H9 (cell line): Measurements from ENCODE around the gene TTLL4. TPM values are rescaled to one million over a fixed set of nuclear protein-coding genes. Genes with fewer than 3 reads are reported as not detected.

ENCODE experiments used
- DNase-seq: peaks from one replicate; pipeline ENCODE4 v3.0.0-alpha.2; 2017
- H2AFZ ChIP-seq: one replicate; pipeline ENCODE4 v1.6.1; 2013; ENCODE audit warnings: mild to moderate bottlenecking, low read length, control low read depth, moderate library complexity
- H2AK5ac ChIP-seq: 2 replicates; pipeline ENCODE4 v1.6.1; 2013; ENCODE audit warnings: low read length, control low read depth, mixed read lengths; ENCODE audit not compliant: insufficient read length
- H2BK120ac ChIP-seq: one replicate; pipeline ENCODE4 v1.6.1; 2013; ENCODE audit warnings: low read depth, mild to moderate bottlenecking, low read length, control low read depth, inconsistent platforms; ENCODE audit not compliant: poor library complexity, severe bottlenecking
- H2BK12ac ChIP-seq: 2 replicates; pipeline ENCODE4 v1.6.1; 2013; ENCODE audit warnings: low read length, control low read depth, mixed read lengths, low read depth; ENCODE audit not compliant: insufficient read length
- H2BK15ac ChIP-seq: 2 replicates; pipeline ENCODE4 v1.6.1; 2013; ENCODE audit warnings: low read depth, low read length, control low read depth
- H2BK20ac ChIP-seq: one replicate; pipeline ENCODE4 v1.6.1; 2013; ENCODE audit warnings: low read depth, mild to moderate bottlenecking, low read length, control low read depth, inconsistent platforms; ENCODE audit not compliant: poor library complexity, severe bottlenecking
- H2BK5ac ChIP-seq: 2 replicates; pipeline ENCODE4 v1.6.1; 2013; ENCODE audit warnings: low read length, control low read depth, mixed read lengths; ENCODE audit not compliant: insufficient read length
- H3K14ac ChIP-seq: 2 replicates; pipeline ENCODE4 v1.6.1; 2013; ENCODE audit warnings: low read length, control low read depth; ENCODE audit not compliant: insufficient read depth
- H3K18ac ChIP-seq: 2 replicates; pipeline ENCODE4 v1.6.1; 2013; ENCODE audit warnings: low read depth, mild to moderate bottlenecking, mixed read lengths, low read length, control low read depth; ENCODE audit not compliant: insufficient read length
- H3K23ac ChIP-seq: 2 replicates; pipeline ENCODE4 v1.6.1; 2013; ENCODE audit warnings: low read length, control low read depth, mixed read lengths, low read depth; ENCODE audit not compliant: insufficient read length
- H3K23me2 ChIP-seq: 2 replicates; pipeline ENCODE4 v1.6.1; 2013; ENCODE audit warnings: low read depth, mild to moderate bottlenecking, mixed read lengths, low read length, control low read depth; ENCODE audit not compliant: insufficient read length, poor library complexity, severe bottlenecking
- H3K27ac ChIP-seq: 2 replicates; pipeline ENCODE4 v1.5.1; 2013; ENCODE audit warnings: low read length, control low read depth, mixed read lengths, low read depth; ENCODE audit not compliant: insufficient read length
- H3K27me3 ChIP-seq: 2 replicates; pipeline ENCODE4 v1.6.1; 2013; ENCODE audit warnings: low read length, control low read depth, inconsistent platforms; ENCODE audit not compliant: insufficient read depth
- H3K4ac ChIP-seq: 2 replicates; pipeline ENCODE4 v1.6.1; 2013; ENCODE audit warnings: low read depth, mild to moderate bottlenecking, control low read depth, inconsistent platforms, low read length, moderate library complexity
- H3K4me1 ChIP-seq: 2 replicates; pipeline ENCODE4 v1.6.1; 2013; ENCODE audit warnings: low read length, control low read depth, inconsistent platforms; ENCODE audit not compliant: insufficient read depth
- H3K4me2 ChIP-seq: 2 replicates; pipeline ENCODE4 v1.6.1; 2013; ENCODE audit warnings: low read length, control low read depth, mixed read lengths; ENCODE audit not compliant: insufficient read length, insufficient read depth
- H3K56ac ChIP-seq: 2 replicates; pipeline ENCODE4 v1.6.1; 2013; ENCODE audit warnings: low read depth, mild to moderate bottlenecking, mixed read lengths, low read length, control low read depth; ENCODE audit not compliant: insufficient read length
- H3K79me1 ChIP-seq: 2 replicates; pipeline ENCODE4 v1.6.1; 2013; ENCODE audit warnings: low read depth, mild to moderate bottlenecking, moderate library complexity, low read length, control low read depth, inconsistent platforms; ENCODE audit not compliant: insufficient read depth, poor library complexity, severe bottlenecking
- H3K79me2 ChIP-seq: 2 replicates; pipeline ENCODE4 v1.6.1; 2013; ENCODE audit warnings: low read length, control low read depth, inconsistent platforms; ENCODE audit not compliant: insufficient read depth
- H3K9ac ChIP-seq: 2 replicates; pipeline ENCODE4 v1.6.1; 2013; ENCODE audit warnings: low read length, control low read depth, mixed read lengths; ENCODE audit not compliant: insufficient read length; ENCODE audit errors: extremely low read depth
- H3K9me3 ChIP-seq: one replicate; pipeline ENCODE4 v1.6.1; 2013; ENCODE audit warnings: low read depth, low read length, inconsistent platforms; ENCODE audit not compliant: control insufficient read depth
- H3T11ph ChIP-seq: one replicate; pipeline ENCODE4 v1.6.1; 2013; ENCODE audit warnings: mild to moderate bottlenecking, low read length, control low read depth, inconsistent platforms
- H4K20me1 ChIP-seq: one replicate; pipeline ENCODE4 v1.6.1; 2013; ENCODE audit not compliant: control insufficient read depth, insufficient read length, insufficient read depth
- H4K5ac ChIP-seq: 2 replicates; pipeline ENCODE4 v1.6.1; 2013; ENCODE audit warnings: low read depth, mild to moderate bottlenecking, mixed read lengths, low read length, control low read depth; ENCODE audit not compliant: insufficient read length
- H4K8ac ChIP-seq: replicated peaks from 2 replicates; pipeline ENCODE4 v1.6.1; 2013; ENCODE audit warnings: low read length, control low read depth, mixed read lengths, low read depth; ENCODE audit not compliant: insufficient read length
- H4K91ac ChIP-seq: 2 replicates; pipeline ENCODE4 v1.6.1; 2013; ENCODE audit warnings: low read depth, mild to moderate bottlenecking, moderate library complexity, mixed read lengths, low read length, control low read depth; ENCODE audit not compliant: insufficient read length
- H3K27ac Mint-ChIP-seq, 3 experiments: 2 replicates in 2 of 3; 3 replicates in 1 of 3; pipeline ENCODE4 v1.8.0; 2020 to 2021; ENCODE audit warnings: mixed read lengths in 3 of 3, mild to moderate bottlenecking in 1 of 3, moderate library complexity in 1 of 3
- H3K27me3 Mint-ChIP-seq: 2 replicates; pipeline ENCODE4 v1.8.0; 2021; ENCODE audit warnings: low read depth, mild to moderate bottlenecking, moderate library complexity, mixed read lengths
- H3K36me3 Mint-ChIP-seq, 3 experiments: 2 replicates in 2 of 3; 3 replicates in 1 of 3; pipeline ENCODE4 v1.8.0; 2020 to 2021; ENCODE audit warnings: low read depth in 3 of 3, mixed read lengths in 3 of 3; ENCODE audit not compliant: insufficient read depth in 1 of 3
- H3K4me1 Mint-ChIP-seq, 2 experiments: 2 replicates each; pipeline ENCODE4 v1.8.0; 2020; ENCODE audit warnings: mixed read lengths in 2 of 2
- H3K4me3 Mint-ChIP-seq, 2 experiments: 2 replicates in 1 of 2; 3 replicates in 1 of 2; pipeline ENCODE4 v1.8.0; 2020 to 2021; ENCODE audit warnings: mild to moderate bottlenecking in 2 of 2, mixed read lengths in 2 of 2, moderate library complexity in 1 of 2
- H3K9me3 Mint-ChIP-seq, 2 experiments: 2 replicates in 1 of 2; 3 replicates in 1 of 2; pipeline ENCODE4 v1.8.0; 2020; ENCODE audit warnings: mild to moderate bottlenecking in 2 of 2, mixed read lengths in 2 of 2, moderate library complexity in 1 of 2
- CTCF ChIP-seq: fragments of 200-600 bp; sonication (generic); conservative IDR thresholded peaks from 3 replicates; pipeline ENCODE4 v1.8.0; 2021; ENCODE audit warnings: antibody characterized with exemption, mild to moderate bottlenecking
- WGBS: extraction: QIAGEN DNeasy Blood & Tissue Kit; methylation state at CpG from one replicate; pipeline ENCODE4 v1.1.7; 2013; ENCODE audit warnings: missing lambda C conversion rate, low lambda C conversion rate, mixed read lengths; ENCODE audit not compliant: insufficient read length; ENCODE audit errors: extremely low coverage; 5-methylcytosine and 5-hydroxymethylcytosine counted together
- total RNA-seq: library from RNA; stranded (reverse); gene quantifications from 2 replicates; pipeline ENCODE4 v1.2.1, GENCODE V29; 2021

TTLL4 gene
- total RNA-seq, 1 experiment from 2014 or later = 96.4 TPM

GRCh38 chr2:218732052-218732760 lies 21.6 kb downstream of the TTLL4 start:
- Histone ChIP-seq H3K18ac (no peak overlapping the region), H3K9ac (no peak overlapping the region), H4K91ac (no peak overlapping the region), H4K5ac (no peak overlapping the region), H3K4me2 (no peak overlapping the region), H3K23ac (no peak overlapping the region), H2BK20ac (no peak overlapping the region), H2AFZ (no peak overlapping the region), H3K4me1 (peaks cover 11% of the 10 kb centered on the region), H3K79me1 (peaks cover 6% of the 10 kb centered on the region), H2AK5ac (no peak overlapping the region), H3K9me3 (no peaks in the 10 kb centered on the region), H3K56ac (no peak overlapping the region), H3K23me2 (no peaks in the 10 kb centered on the region), H3K79me2 (peaks cover 17% of the 10 kb centered on the region; the same call in 1 of the 2 replicates), H4K8ac (no peak overlapping the region), H3K27ac (peak overlapping the region; percentile 60), H3K27me3 (no peaks in the 10 kb centered on the region), H2BK5ac (no peak overlapping the region), H3K14ac (no peak overlapping the region), H3T11ph (no peak overlapping the region), H2BK12ac (no peak overlapping the region), H4K20me1 (no peaks in the 10 kb centered on the region), H3K4ac (no peak overlapping the region), H2BK15ac (no peak overlapping the region), H2BK120ac (no peak overlapping the region)
- H3K27me3 Mint-ChIP-seq = no peaks in the 10 kb centered on the region
- WGBS = no CpG with 5 or more reads among the region's 5 CpGs
- H3K4me3 Mint-ChIP-seq = no peak overlapping the region
- no peak for DNase-seq
- H3K9me3 Mint-ChIP-seq = peaks cover 5 to 9% of the 10 kb centered on the region in 2 experiments
- H3K4me1 Mint-ChIP-seq = peaks cover 22 to 27% of the 10 kb centered on the region in 2 experiments
- H3K27ac Mint-ChIP-seq = peak overlapping the region in 2 of 3 experiments; percentile 52 to 90; a peak in 3 of 7 replicates
- no peak for TF ChIP-seq CTCF
- peaks cover 17 to 39% (median 26%) of the 10 kb centered on the region in 3 experiments for H3K36me3 Mint-ChIP-seq
